ENCODE results near the gene TREH.

GRCh38 chr11:118622376-118623268 is 56.8 kb downstream of the TREH start:
- TF ChIP-seq EZH2phosphoT487 (IDR thresholded peaks at IDR 0.05; ENCODE audit: borderline replicate concordance) (no peak), CBX3 (IDR thresholded peaks at IDR 0.05; ENCODE audit: low read depth) (no peak), CTCF (IDR thresholded peaks at IDR 0.05 in 2 of 3, conservative IDR thresholded peaks at IDR 0.05 in 1 of 3; ENCODE audit: borderline replicate concordance in 1 of 3, insufficient read depth in 1 of 3, low read depth in 2 of 3, low read length in 2 of 3) (no peak), ZBTB33 (IDR thresholded peaks at IDR 0.05; ENCODE audit: extremely low read depth, insufficient replicate concordance, low read length) (no peak), YY1 (IDR thresholded peaks at IDR 0.05; ENCODE audit: extremely low read depth, insufficient replicate concordance, low read depth, low read length) (no peak), POLR2AphosphoS5 (IDR thresholded peaks at IDR 0.05; ENCODE audit: low read depth, low read length) (no peak; the same call in 1 of the 2 replicates), POLR2A (IDR thresholded peaks at IDR 0.05; ENCODE audit: borderline replicate concordance, extremely low read depth, insufficient read depth, insufficient read length) (no peak), JUND (IDR thresholded peaks at IDR 0.05) (no peak), SP1 (IDR thresholded peaks at IDR 0.05; ENCODE audit: low read depth) (no peak), MAX (IDR thresholded peaks at IDR 0.05) (no peak)
